GM12873 (cell line): ENCODE results near the gene THYN1.

Experiments used
- CTCF ChIP-seq: IDR thresholded peaks from 2 replicates; pipeline ENCODE4 v1.5.1; 2012; ENCODE audit warnings: low read depth, mild to moderate bottlenecking, moderate library complexity, low read length, control low read depth; ENCODE audit not compliant: insufficient read depth; ENCODE audit errors: missing control alignments

THYN1 gene

GRCh38 chr11:134224710-134225664 is 28.2 kb downstream of the THYN1 start:
- no peak for TF ChIP-seq CTCF

GRCh38 chr11:134223836-134224709 is 29.1 kb downstream of the THYN1 start, which contains the start of the genes NCAPD3 and VPS26B:
Gene NCAPD3 (minus strand): TSS chr11:134223967. CDS start chr11:134223926, 41 bp downstream.
Gene VPS26B (plus strand): TSS chr11:134224671. CDS start chr11:134225123, 452 bp downstream.
- TF ChIP-seq CTCF, result no peak

GRCh38 chr11:134223121-134223520 is 30.0 kb downstream of the THYN1 start:
- no peak for TF ChIP-seq CTCF

- no peak for TF ChIP-seq CTCF
Observed at GRCh38 chr11:134216816-134217215, 36.3 kb downstream of the THYN1 start.

- no peak for TF ChIP-seq CTCF
Observed at GRCh38 chr11:134215836-134216235, 37.3 kb downstream of the THYN1 start.

- TF ChIP-seq CTCF, result peak; percentile 56
Observed at GRCh38 chr11:134207538-134208239, 45.5 kb downstream of the THYN1 start.

- no peak for TF ChIP-seq CTCF
Observed at GRCh38 chr11:134206185-134206584, 47.0 kb downstream of the THYN1 start.
